PC-9 (cell line): ENCODE results near the gene NCBP1. TPM values are rescaled to one million over a fixed set of nuclear protein-coding genes. Genes with fewer than 3 reads are reported as not detected.
A peak's percentile ranks its signal among the peaks of the same experiment; 100 is the strongest.

Source experiments
- BruUV-seq: library from RNA; stranded (reverse); fragments of 400-500 nt; replicated peaks from 2 replicates; lab custom pipeline; 2021; lab: Mats Ljungman, UMichigan
- CTCF ChIA-PET: fragments of 300-600 bp; sonication (Branson Sonifier 250); formaldehyde crosslinking; loops from one replicate; lab custom pipeline; 2022; ENCODE audit warnings: antibody characterized with exemption; lab: Charles Lee
- POLR2A ChIA-PET: fragments of 300-600 bp; sonication (Branson Sonifier 250); formaldehyde crosslinking; loops from one replicate; lab custom pipeline; 2022; ENCODE audit warnings: antibody characterized with exemption; ENCODE audit not compliant: unreplicated experiment; lab: Charles Lee
- DNase-seq, 2 experiments: peaks; one replicate each; pipeline versions ENCODE4 v3.0.0 to v3.0.0-alpha.2; 2015 to 2022; ENCODE audit warnings: mixed read lengths in 1 of 2
- H2AFZ ChIP-seq: fragments of 200-600 bp; sonication (generic); 2 replicates; pipeline ENCODE4 v1.8.1; 2017; ENCODE audit warnings: antibody characterized with exemption
- H3F3A ChIP-seq: fragments of 200-600 bp; sonication (generic); 2 replicates; pipeline ENCODE4 v1.8.1; 2017; ENCODE audit warnings: antibody characterized with exemption, mild to moderate bottlenecking, low read depth; ENCODE audit not compliant: insufficient read depth
- H3K27ac ChIP-seq: fragments of 200-600 bp; sonication (generic); 2 replicates; pipeline ENCODE4 v1.6.1; 2016; ENCODE audit warnings: mixed run types
- H3K27me3 ChIP-seq: fragments of 200-600 bp; sonication (generic); 2 replicates; pipeline ENCODE4 v1.6.1; 2016; ENCODE audit warnings: low read depth, mixed run types; ENCODE audit not compliant: insufficient read depth
- H3K36me3 ChIP-seq: fragments of 200-600 bp; sonication (generic); 2 replicates; pipeline ENCODE4 v1.6.1; 2016; ENCODE audit warnings: low read depth, mixed run types
- H3K4me1 ChIP-seq: fragments of 200-600 bp; sonication (generic); replicated peaks from 2 replicates; pipeline ENCODE4 v1.6.1; 2016; ENCODE audit warnings: mixed run types; ENCODE audit not compliant: insufficient read depth
- H3K4me2 ChIP-seq: fragments of 200-600 bp; sonication (generic); 2 replicates; pipeline ENCODE4 v1.6.1; 2017; ENCODE audit warnings: mixed run types
- H3K4me3 ChIP-seq: fragments of 200-600 bp; sonication (generic); 2 replicates; pipeline ENCODE4 v1.6.1; 2016; ENCODE audit warnings: mixed run types
- H3K79me2 ChIP-seq: fragments of 200-600 bp; sonication (generic); 2 replicates; pipeline ENCODE4 v1.6.1; 2017; ENCODE audit warnings: low read depth, mixed run types
- H3K9me2 ChIP-seq: fragments of 200-600 bp; sonication (generic); 2 replicates; pipeline ENCODE4 v1.8.1; 2017; ENCODE audit warnings: mild to moderate bottlenecking; ENCODE audit not compliant: insufficient read depth
- H3K9me3 ChIP-seq: fragments of 200-600 bp; sonication (generic); 2 replicates; pipeline ENCODE4 v1.8.1; 2016; ENCODE audit warnings: low read depth; ENCODE audit not compliant: insufficient read depth
- H4K20me1 ChIP-seq: fragments of 200-600 bp; sonication (generic); 2 replicates; pipeline ENCODE4 v1.8.1; 2017; ENCODE audit not compliant: insufficient read depth
- EZH2 ChIP-seq: fragments of 200-600 bp; sonication (generic); IDR thresholded peaks from 2 replicates; pipeline ENCODE4 v1.8.0; 2017; ENCODE audit warnings: antibody characterized with exemption, low read depth
- intact Hi-C: fragments of 100-400 bp; cut with micrococcal nuclease; formaldehyde crosslinking; loops from one replicate; pipeline ENCODE4 v1.10.0; 2022; ENCODE audit not compliant: unreplicated experiment
- total RNA-seq: library from RNA; stranded (reverse); gene quantifications from 2 replicates; pipeline ENCODE4 v1.2.3, GENCODE V29; 2021
- TF ChIP-seq, protein P1 (sequence below): fragments of 200-600 bp; sonication (generic); conservative IDR thresholded peaks from 2 replicates; pipeline ENCODE4 v1.6.1; 2017; ENCODE audit warnings: mixed run types, antibody characterized with exemption, mild to moderate bottlenecking, moderate library complexity

The NCBP1 gene
- total RNA-seq, 1 experiment from 2014 or later, result 40.2 TPM

- peak in 1 of 2 experiments; percentile 21 for DNase-seq
- Histone ChIP-seq H3K4me3 (no peak overlapping the region), H3K79me2 (no peaks in the 10 kb centered on the region), H3K27ac (no peak overlapping the region), H3K9me3 (no peaks in the 10 kb centered on the region), H2AFZ (no peak overlapping the region), H4K20me1 (no peaks in the 10 kb centered on the region), H3K4me1 (no peaks in the 10 kb centered on the region), H3F3A (peaks cover 3% of the 10 kb centered on the region; the same call in 1 of the 2 replicates), H3K4me2 (no peak overlapping the region), H3K9me2 (no peaks in the 10 kb centered on the region), H3K27me3 (no peaks in the 10 kb centered on the region), H3K36me3 (peaks cover 9% of the 10 kb centered on the region; the same call in 1 of the 2 replicates)
- ChIA-PET CTCF (interaction anchor here (0.5 to 3.0 kb wide), 15 partner anchors 9 to 743 kb away, joined by 3 to 34 read pairs (median 4); partner anchors contain the start of gene TDRD7), POLR2A (no interaction called here)
- intact Hi-C loops, result loop anchor here (2.0 to 5.0 kb wide), 3 partner anchors 71 to 743 kb away; partner anchors contain the start of gene TDRD7
- BruUV-seq, result no TSS peak
- TF ChIP-seq, protein P1, sequence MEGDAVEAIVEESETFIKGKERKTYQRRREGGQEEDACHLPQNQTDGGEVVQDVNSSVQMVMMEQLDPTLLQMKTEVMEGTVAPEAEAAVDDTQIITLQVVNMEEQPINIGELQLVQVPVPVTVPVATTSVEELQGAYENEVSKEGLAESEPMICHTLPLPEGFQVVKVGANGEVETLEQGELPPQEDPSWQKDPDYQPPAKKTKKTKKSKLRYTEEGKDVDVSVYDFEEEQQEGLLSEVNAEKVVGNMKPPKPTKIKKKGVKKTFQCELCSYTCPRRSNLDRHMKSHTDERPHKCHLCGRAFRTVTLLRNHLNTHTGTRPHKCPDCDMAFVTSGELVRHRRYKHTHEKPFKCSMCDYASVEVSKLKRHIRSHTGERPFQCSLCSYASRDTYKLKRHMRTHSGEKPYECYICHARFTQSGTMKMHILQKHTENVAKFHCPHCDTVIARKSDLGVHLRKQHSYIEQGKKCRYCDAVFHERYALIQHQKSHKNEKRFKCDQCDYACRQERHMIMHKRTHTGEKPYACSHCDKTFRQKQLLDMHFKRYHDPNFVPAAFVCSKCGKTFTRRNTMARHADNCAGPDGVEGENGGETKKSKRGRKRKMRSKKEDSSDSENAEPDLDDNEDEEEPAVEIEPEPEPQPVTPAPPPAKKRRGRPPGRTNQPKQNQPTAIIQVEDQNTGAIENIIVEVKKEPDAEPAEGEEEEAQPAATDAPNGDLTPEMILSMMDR, result no peak
- TF ChIP-seq EZH2, result no peak
These were observed 34.2 kb upstream of the NCBP1 start for GRCh38 chr9:97599314-97599846.

- no peaks in the 10 kb centered on the region for H3K79me2 ChIP-seq
- DNase-seq, result no peak
- H3K9me3 ChIP-seq, result no peaks in the 10 kb centered on the region
- POLR2A ChIA-PET, result no interaction called here
- peaks cover 13% of the 10 kb centered on the region; the same call in 1 of the 2 replicates for H3K36me3 ChIP-seq
- H3K9me2 ChIP-seq, result no peaks in the 10 kb centered on the region
- no peak overlapping the region for H3K27ac ChIP-seq
- H3K4me2 ChIP-seq, result no peak overlapping the region
- no TSS peak for BruUV-seq
- no peak overlapping the region for H3K4me3 ChIP-seq
- no peaks in the 10 kb centered on the region for H4K20me1 ChIP-seq
- no peak overlapping the region for H2AFZ ChIP-seq
- intact Hi-C loops, result no loop called here
- no peaks in the 10 kb centered on the region for H3K4me1 ChIP-seq
- H3F3A ChIP-seq, result peaks cover 3% of the 10 kb centered on the region; the same call in 1 of the 2 replicates
- TF ChIP-seq, protein P1, result no peak
- no peak for TF ChIP-seq EZH2
- CTCF ChIA-PET, result interaction anchor here (1.1 kb wide), 1 partner anchor 15 kb away, joined by 7 read pairs; no protein-coding TSS in a partner anchor
- no peaks in the 10 kb centered on the region for H3K27me3 ChIP-seq
These were observed 32.9 kb upstream of the NCBP1 start for GRCh38 chr9:97600531-97601227.

- CTCF ChIA-PET, result interaction anchor here (1.1 kb wide), 1 partner anchor 15 kb away, joined by 7 read pairs; no protein-coding TSS in a partner anchor
- BruUV-seq, result no TSS peak
- no peaks in the 10 kb centered on the region for H4K20me1 ChIP-seq
- DNase-seq, result no peak
- H3K4me2 ChIP-seq, result no peak overlapping the region
- H3K36me3 ChIP-seq, result peaks cover 13% of the 10 kb centered on the region; the same call in 1 of the 2 replicates
- H3K79me2 ChIP-seq, result no peaks in the 10 kb centered on the region
- H3K4me1 ChIP-seq, result no peaks in the 10 kb centered on the region
- intact Hi-C loops, result no loop called here
- no peaks in the 10 kb centered on the region for H3K27me3 ChIP-seq
- POLR2A ChIA-PET, result no interaction called here
- H3K9me3 ChIP-seq, result no peaks in the 10 kb centered on the region
- TF ChIP-seq EZH2, result no peak
- TF ChIP-seq, protein P1, result no peak
- no peak overlapping the region for H2AFZ ChIP-seq
- no peak overlapping the region for H3K4me3 ChIP-seq
- no peaks in the 10 kb centered on the region for H3K9me2 ChIP-seq
- no peak overlapping the region for H3K27ac ChIP-seq
- peaks cover 3% of the 10 kb centered on the region; the same call in 1 of the 2 replicates for H3F3A ChIP-seq
These were observed 32.3 kb upstream of the NCBP1 start for GRCh38 chr9:97601228-97601898.
